GM18517 (cell line): ENCODE measurements around the gene BBOX1.
"Not testable (repeated sequence)": the region's sequence is repeated elsewhere in the genome, so short reads cannot be mapped to it uniquely, and the experiment has no call there.

ENCODE experiments used
- ATAC-seq: cut with Tn5 transposase; IDR thresholded peaks from one replicate; pipeline ENCODE4 v1.9.1; 2021; ENCODE audit warnings: mild to moderate bottlenecking, moderate library complexity; ENCODE audit not compliant: unreplicated experiment

BBOX1 gene

GRCh38 chr11:27174672-27175210 lies 134.1 kb downstream of the BBOX1 start:
- ATAC-seq = no peak

DNA sequence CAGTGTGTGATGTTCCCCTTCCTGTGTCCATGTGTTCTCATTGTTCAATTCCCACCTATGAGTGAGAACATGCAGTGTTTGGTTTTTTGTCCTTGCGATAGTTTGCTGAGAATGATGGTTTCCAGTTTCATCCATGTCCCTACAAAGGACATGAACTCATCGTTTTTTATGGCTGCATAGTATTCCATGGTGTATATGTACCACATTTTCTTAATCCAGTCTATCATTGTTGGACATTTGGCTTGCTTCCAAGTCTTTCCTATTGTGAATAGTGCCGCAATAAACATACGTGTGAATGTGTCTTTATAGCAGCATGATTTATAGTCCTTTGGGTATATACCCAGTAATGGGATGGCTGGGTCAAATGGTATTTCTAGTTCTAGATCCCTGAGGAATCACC lies 134.9 kb downstream of the BBOX1 start:
- ATAC-seq = not testable (repeated sequence)
